Right cardiac atrium (tissue), 5 donors: ENCODE results near the gene TMC5. TPM values are rescaled to one million over a fixed set of nuclear protein-coding genes. Genes with fewer than 3 reads are reported as not detected.
"Not testable (repeated sequence)": the region's sequence is repeated elsewhere in the genome, so short reads cannot be mapped to it uniquely, and the experiment has no call there.

Experiments used
- ATAC-seq, 2 donors: fragments of 200-7000 bp; cut with Tn5 transposase; one replicate each; pipeline versions ENCODE4 v1.8.0 to v1.9.1; 2020; ENCODE audit warnings: moderate library complexity in 2 of 2, mild to moderate bottlenecking in 1 of 2
- DNase-seq, 3 donors: peaks; one replicate each; pipeline ENCODE4 v3.0.0-alpha.2; 2020
- H3K27ac ChIP-seq: one replicate; pipeline ENCODE4 v1.5.1; 2013; ENCODE audit warnings: mild to moderate bottlenecking, low read length, control low read depth, moderate library complexity
- H3K27me3 ChIP-seq: one replicate; pipeline ENCODE4 v1.6.1; 2013; ENCODE audit not compliant: control insufficient read depth, insufficient read depth
- H3K4me1 ChIP-seq: one replicate; pipeline ENCODE4 v1.6.1; 2013; ENCODE audit warnings: low read length; ENCODE audit not compliant: control insufficient read depth, insufficient read depth
- H3K4me3 ChIP-seq: one replicate; pipeline ENCODE4 v1.5.1; 2013; ENCODE audit warnings: low read length, control low read depth
- H3K9me3 ChIP-seq: one replicate; pipeline ENCODE4 v1.6.1; 2013; ENCODE audit warnings: low read length; ENCODE audit not compliant: control insufficient read depth
- WGBS: extraction: QIAGEN DNeasy Blood & Tissue Kit; methylation state at CpG from one replicate; pipeline ENCODE4 v1.1.7; 2013; 5-methylcytosine and 5-hydroxymethylcytosine counted together
- intact Hi-C, 4 donors: fragments of 100-400 bp; cut with DNase I; formaldehyde crosslinking; loops; one replicate each; pipeline versions ENCODE4 v1.11.0 to v1.14.0; 2022 to 2023
- polyA plus RNA-seq: library from polyadenylated mRNA; stranded (reverse); fragments of 200-250 nt; gene quantifications from one replicate; pipeline ENCODE4 v1.2.3, GENCODE V29; 2013
- total RNA-seq, 4 donors: library from RNA; stranded (reverse); fragmentation: NEBNext Ultra II Directional; extraction: Animal tissue kit (Norgen Biotek cat#: 25700); gene quantifications; one replicate each; pipeline ENCODE4 v1.2.1, GENCODE V29; 2021
- donor health status: healthy with polysubstance abuse.
- donor health status: DM: no; HTN: yes; CAD: no.
- donor health status: DM: no; HTN: no; CAD: no.
- donor health status: DM: no; HTN: yes; CAD: no; lungs with severe emphysema.
- donor health status: DM: yes; HTN: yes; CAD: no.

Gene TMC5
- total and polyA plus RNA-seq, 5 donors = 0.11 to 0.81 (median 0.41) TPM

DNA sequence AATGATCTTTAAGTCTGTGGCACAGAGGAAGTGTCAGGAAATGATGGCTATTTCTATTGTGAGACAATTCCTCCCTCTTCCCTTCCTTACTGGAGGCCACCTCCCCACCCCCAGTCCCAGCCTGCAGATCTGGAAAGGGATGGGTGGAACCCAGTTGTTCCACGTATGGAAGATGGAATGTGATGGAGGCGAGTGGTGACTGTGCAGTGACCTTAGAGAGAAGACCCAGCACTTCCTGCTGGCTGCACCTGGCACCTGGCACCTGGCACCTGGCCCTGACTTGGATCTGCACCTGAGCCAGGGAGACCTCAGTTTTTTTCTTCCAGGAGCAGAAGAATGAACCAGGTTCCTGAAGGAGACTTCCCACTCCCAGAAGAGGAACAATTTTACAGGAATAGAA is 33.0 kb upstream of the TMC5 start:
- H3K27me3 ChIP-seq = no peaks in the 10 kb centered on the region
- H3K4me1 ChIP-seq = no peaks in the 10 kb centered on the region
- intact Hi-C loops = no loop called here
- H3K27ac ChIP-seq = no peak overlapping the region
- 23% methylated on average over 2 of the region's 2 CpGs for WGBS
- ATAC-seq = no peak
- no peak overlapping the region for H3K4me3 ChIP-seq
- no peak for DNase-seq
- H3K9me3 ChIP-seq = peaks cover 2% of the 10 kb centered on the region

DNA sequence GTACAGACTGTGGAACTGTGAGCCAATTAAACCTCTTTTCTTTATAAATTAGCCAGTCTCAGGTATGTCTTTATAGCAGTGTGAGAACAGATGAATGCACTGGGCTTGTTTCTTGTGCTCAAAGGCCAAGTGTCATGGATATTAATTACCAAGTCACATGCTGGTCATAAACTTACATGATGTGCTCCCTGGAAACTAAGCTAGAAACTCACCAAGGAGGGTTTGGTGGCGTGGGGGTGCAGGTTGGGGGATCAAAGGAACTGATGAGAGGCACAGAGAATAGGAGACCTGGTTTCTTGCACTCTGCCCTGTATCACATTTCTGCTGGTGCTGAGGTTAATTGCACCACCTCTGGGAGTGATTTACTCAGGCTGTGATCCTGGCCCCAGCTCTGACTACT is 31.2 kb upstream of the TMC5 start:
- intact Hi-C loops = no loop called here
- Histone ChIP-seq H3K4me1 (no peaks in the 10 kb centered on the region), H3K27ac (no peak overlapping the region), H3K9me3 (peaks cover 2% of the 10 kb centered on the region), H3K4me3 (no peak overlapping the region), H3K27me3 (no peaks in the 10 kb centered on the region)
- ATAC-seq (no peak), DNase-seq (no peak)
- 55% methylated on average over 1 of the region's 1 CpG for WGBS

- DNase-seq = peak in 2 of 3 donors; percentile 45 to 73
- no peak overlapping the region for H3K4me3 ChIP-seq
- intact Hi-C loops = no loop called here
- peaks cover 2% of the 10 kb centered on the region for H3K9me3 ChIP-seq
- no peak overlapping the region for H3K27ac ChIP-seq
- WGBS = 15% methylated on average over 5 of the region's 5 CpGs
- H3K27me3 ChIP-seq = peaks cover 5% of the 10 kb centered on the region
- peak; percentile 72 to 75 for ATAC-seq
- no peaks in the 10 kb centered on the region for H3K4me1 ChIP-seq
These were observed 28.4 kb upstream of the TMC5 start for GRCh38 chr16:19389246-19389645.

GRCh38 chr16:19391185-19391776 is 26.4 kb upstream of the TMC5 start:
- ATAC-seq, DNase-seq, H3K27me3 ChIP-seq, H3K4me3 ChIP-seq, intact Hi-C loops, H3K9me3 ChIP-seq, H3K27ac ChIP-seq, H3K4me1 ChIP-seq: not testable (repeated sequence)
- 88% methylated on average over 6 of the region's 6 CpGs for WGBS

DNA sequence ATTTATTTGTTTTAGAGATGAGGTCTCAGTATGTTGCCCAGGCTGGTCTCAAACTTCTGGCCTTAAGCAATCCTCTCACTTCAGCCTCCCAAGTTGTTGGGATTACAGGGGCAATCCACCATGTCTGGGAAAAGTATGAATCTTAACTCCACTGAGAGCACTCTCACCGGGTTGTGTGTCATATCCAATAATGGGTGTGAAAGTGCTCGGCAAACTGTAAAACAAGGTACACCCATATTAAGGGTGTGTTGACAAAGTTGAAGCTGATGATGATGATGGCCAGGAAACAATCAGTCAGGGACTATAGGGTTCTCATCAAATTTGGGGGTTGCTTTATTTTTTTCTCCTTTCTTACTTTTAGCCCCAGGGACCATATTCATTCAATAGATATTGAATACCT is 25.3 kb upstream of the TMC5 start:
- ATAC-seq (no peak), DNase-seq (no peak)
- H3K27me3 ChIP-seq = peaks cover 5% of the 10 kb centered on the region
- no peaks in the 10 kb centered on the region for H3K4me1 ChIP-seq
- 80% methylated on average over 2 of the region's 2 CpGs for WGBS
- H3K27ac ChIP-seq = no peak overlapping the region
- intact Hi-C loops = no loop called here
- no peak overlapping the region for H3K4me3 ChIP-seq
- no peaks in the 10 kb centered on the region for H3K9me3 ChIP-seq

DNA sequence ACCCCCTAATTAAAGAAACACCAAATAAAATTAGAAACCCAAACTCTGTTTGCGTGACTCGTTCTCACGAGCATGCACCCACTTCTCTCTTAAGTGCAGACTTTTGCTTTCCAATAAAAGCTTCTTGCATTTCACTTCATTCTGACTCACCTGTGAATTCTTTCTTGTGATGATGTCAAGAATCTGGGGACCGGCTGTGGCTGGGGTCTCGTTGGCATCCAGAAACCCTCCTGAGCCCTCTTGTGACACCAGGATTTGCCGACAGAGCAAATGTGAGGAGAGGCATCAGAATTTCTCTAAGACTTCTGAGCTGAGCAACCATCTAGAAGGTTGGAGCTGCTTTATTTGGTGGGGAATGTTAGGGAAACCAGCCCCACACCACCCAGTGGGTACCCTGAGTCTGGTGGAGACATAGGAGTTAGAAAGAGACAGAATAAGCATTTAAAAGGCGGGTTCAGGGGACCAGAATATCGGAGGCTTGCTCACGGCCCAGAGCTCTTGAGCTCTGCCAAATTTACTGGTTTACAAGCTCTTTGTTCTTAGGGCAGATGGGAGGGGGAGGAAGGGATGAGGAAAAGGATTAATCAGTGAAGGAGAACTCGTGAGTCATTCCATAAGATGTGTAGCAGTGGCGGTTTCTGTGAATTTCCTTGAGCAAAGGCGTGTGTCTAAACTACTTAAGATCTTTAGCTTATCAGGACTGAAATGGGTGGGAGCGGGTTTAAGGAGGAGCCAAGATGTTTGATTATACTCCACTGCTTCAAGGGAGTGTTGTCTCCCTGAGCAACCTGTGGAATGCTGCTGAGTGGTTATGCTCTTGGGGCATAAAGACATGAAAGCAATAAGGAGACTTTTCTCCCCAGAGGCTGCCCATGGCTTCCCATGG is 24.2 kb upstream of the TMC5 start:
- peaks cover 5% of the 10 kb centered on the region for H3K27me3 ChIP-seq
- ATAC-seq = no peak
- H3K27ac ChIP-seq = no peak overlapping the region
- no peaks in the 10 kb centered on the region for H3K9me3 ChIP-seq
- 54% methylated on average over 13 of the region's 13 CpGs for WGBS
- intact Hi-C loops = no loop called here
- DNase-seq = no peak
- no peaks in the 10 kb centered on the region for H3K4me1 ChIP-seq
- H3K4me3 ChIP-seq = no peak overlapping the region

- DNase-seq, H3K9me3 ChIP-seq, H3K27me3 ChIP-seq, H3K4me3 ChIP-seq, ATAC-seq, intact Hi-C loops, H3K27ac ChIP-seq, H3K4me1 ChIP-seq: not testable (repeated sequence)
- WGBS = 48% methylated on average over 4 of the region's 4 CpGs
These were observed 21.9 kb upstream of the TMC5 start for GRCh38 chr16:19395646-19396267.

DNA sequence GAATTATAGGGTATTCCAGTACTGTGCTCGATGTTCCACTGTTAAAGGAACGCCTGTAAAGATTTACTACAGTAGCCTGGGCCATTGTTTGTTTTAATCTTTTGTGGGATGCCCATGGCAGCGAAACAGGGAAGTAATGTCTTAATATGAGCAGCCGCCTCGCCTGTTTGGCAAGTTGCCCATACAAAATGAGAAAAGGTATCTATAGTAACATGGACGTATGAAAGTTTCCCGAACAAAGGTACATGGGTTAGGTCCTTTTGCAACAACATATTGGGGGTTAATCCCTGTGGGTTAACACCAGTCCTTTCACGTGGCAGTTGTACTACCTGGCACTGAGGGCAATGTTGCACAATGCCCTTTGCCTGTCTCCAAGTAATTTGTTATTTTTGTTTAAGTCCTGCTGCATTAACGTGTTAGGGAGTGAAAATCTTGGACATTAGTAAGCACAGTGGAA is 21.1 kb upstream of the TMC5 start:
- Histone ChIP-seq H3K4me1 (no peaks in the 10 kb centered on the region), H3K4me3 (no peak overlapping the region), H3K9me3 (peaks cover 5% of the 10 kb centered on the region), H3K27ac (no peak overlapping the region), H3K27me3 (peaks cover 5% of the 10 kb centered on the region)
- WGBS = 50% methylated on average over 9 of the region's 9 CpGs
- intact Hi-C loops = no loop called here
- DNase-seq (no peak), ATAC-seq (no peak)

DNA sequence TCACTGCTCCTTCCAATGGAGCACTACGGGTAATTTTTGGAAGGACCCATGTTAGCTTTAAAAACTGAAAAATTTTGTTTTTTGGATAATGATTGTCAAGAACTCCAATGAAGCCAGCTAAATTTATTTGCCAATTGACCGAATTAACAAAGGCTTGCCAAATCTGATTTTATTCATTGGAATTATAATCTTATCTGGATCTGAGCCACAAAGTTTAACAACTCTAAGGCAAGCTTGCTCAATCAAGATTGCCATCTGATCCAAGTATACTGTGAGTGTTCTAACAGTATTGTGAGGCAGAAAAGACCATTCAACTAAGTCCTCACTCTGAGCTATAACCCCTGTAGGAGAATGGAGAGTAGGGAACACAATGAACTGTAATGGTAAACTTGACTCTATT is 20.3 kb upstream of the TMC5 start:
- H3K4me1 ChIP-seq, H3K9me3 ChIP-seq, DNase-seq, H3K27me3 ChIP-seq, H3K27ac ChIP-seq, H3K4me3 ChIP-seq, intact Hi-C loops, ATAC-seq: not testable (repeated sequence)
- WGBS = 81% methylated on average over 2 of the region's 2 CpGs

DNA sequence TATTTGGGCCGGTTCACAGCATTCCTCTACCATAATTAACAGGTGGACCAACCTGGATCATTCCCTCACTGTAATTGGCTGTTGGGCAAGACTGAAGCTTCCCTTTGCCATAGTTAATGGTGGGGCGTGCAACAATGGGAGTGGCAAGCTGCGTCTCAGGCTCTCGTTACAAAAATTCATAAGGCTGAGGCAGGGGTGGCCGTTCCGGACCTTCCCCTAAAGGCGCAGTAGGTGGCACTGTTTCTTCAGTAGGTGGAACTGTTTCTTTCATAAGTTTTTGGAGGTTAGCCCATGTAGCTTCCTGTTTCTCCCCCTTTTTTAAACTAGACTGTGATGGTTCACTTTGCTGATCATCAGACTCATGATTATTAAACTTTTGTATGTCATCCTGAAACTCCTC is 17.0 kb upstream of the TMC5 start:
- DNase-seq (no peak), ATAC-seq (no peak)
- H3K9me3 ChIP-seq = peaks cover 5% of the 10 kb centered on the region
- no peaks in the 10 kb centered on the region for H3K4me1 ChIP-seq
- no peaks in the 10 kb centered on the region for H3K27me3 ChIP-seq
- H3K27ac ChIP-seq = no peak overlapping the region
- WGBS = 70% methylated on average over 7 of the region's 7 CpGs
- H3K4me3 ChIP-seq = no peak overlapping the region
- intact Hi-C loops = no loop called here

DNA sequence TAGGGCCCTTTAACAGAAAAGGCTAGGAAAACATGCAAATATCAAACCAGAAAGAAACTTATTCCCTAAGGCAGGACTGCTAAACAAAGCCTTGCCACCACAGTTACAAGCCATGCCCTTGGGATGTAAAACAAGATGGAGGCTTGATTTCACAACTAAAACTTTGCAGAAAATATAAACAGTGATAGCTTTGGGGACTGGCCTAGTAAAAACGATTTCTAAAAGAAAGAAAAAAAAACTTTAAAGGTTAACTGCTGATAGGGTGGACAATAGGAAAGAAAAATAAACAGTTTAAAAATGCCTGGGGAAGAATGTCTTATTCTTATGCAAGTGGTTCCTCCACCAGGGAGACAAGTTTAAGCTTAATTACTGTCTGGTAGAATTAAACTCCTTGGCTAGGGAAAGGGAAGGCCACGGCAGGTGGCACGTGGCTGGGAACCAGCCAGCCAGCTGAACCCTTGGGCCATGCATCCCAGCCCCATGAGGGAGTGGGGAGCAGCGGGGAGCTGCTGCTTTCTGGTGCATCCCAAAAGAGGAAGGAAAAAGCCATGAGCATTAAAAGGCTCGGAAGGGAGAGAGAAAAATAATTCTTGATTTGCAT is 10.7 kb upstream of the TMC5 start:
- Histone ChIP-seq H3K9me3 (no peaks in the 10 kb centered on the region), H3K27me3 (no peaks in the 10 kb centered on the region), H3K4me3 (no peak overlapping the region), H3K4me1 (no peaks in the 10 kb centered on the region), H3K27ac (no peak overlapping the region)
- ATAC-seq = no peak
- WGBS = 52% methylated on average over 5 of the region's 5 CpGs
- no peak for DNase-seq
- intact Hi-C loops = no loop called here
